HEK293T (cell line): ENCODE results near the gene MYOF.
A peak's percentile ranks its signal among the peaks of the same experiment; 100 is the strongest.
"Not testable (repeated sequence)": the region's sequence is repeated elsewhere in the genome, so short reads cannot be mapped to it uniquely, and the experiment has no call there.

ENCODE experiments used
- CTCF ChIA-PET: fragments of 350-600 bp; formaldehyde crosslinking; extraction: SDS; loops from one replicate; lab custom pipeline; 2021; ENCODE audit warnings: antibody characterized with exemption, inconsistent platforms; lab: Yijun Ruan, JAX
- POLR2A ChIA-PET: fragments of 350-600 bp; formaldehyde crosslinking; extraction: SDS; loops from one replicate; lab custom pipeline; 2020; ENCODE audit warnings: antibody characterized with exemption, inconsistent platforms; lab: Yijun Ruan, JAX
- DNase-seq: peaks from one replicate; pipeline ENCODE4 v3.0.0; 2012; ENCODE audit warnings: mixed read lengths; ENCODE audit errors: extremely low spot score
- ARNT ChIP-seq: fragments of 450-650 bp; IDR thresholded peaks from 2 replicates; pipeline ENCODE4 v1.6.1; 2017; ENCODE audit warnings: mild to moderate bottlenecking
- BHLHE40 ChIP-seq: fragments of 450-650 bp; IDR thresholded peaks from 2 replicates; pipeline ENCODE4 v1.6.1; 2016; ENCODE audit warnings: mild to moderate bottlenecking, moderate library complexity, borderline replicate concordance
- CTBP1 ChIP-seq: fragments of 450-650 bp; IDR thresholded peaks from 2 replicates; pipeline ENCODE4 v1.6.1; 2016; ENCODE audit warnings: borderline replicate concordance
- ELF4 ChIP-seq: fragments of 450-650 bp; IDR thresholded peaks from 2 replicates; pipeline ENCODE4 v1.6.1; 2017; ENCODE audit warnings: antibody characterized with exemption
- FOXA1 ChIP-seq: fragments of 450-650 bp; IDR thresholded peaks from 2 replicates; pipeline ENCODE4 v1.6.1; 2016; ENCODE audit warnings: mild to moderate bottlenecking
- FOXK2 ChIP-seq: fragments of 450-650 bp; IDR thresholded peaks from 2 replicates; pipeline ENCODE4 v1.6.1; 2016; ENCODE audit warnings: mild to moderate bottlenecking
- FOXM1 ChIP-seq: fragments of 450-650 bp; IDR thresholded peaks from 2 replicates; pipeline ENCODE4 v1.6.1; 2017; ENCODE audit warnings: mild to moderate bottlenecking, borderline replicate concordance
- HDGF ChIP-seq: fragments of 450-650 bp; IDR thresholded peaks from 2 replicates; pipeline ENCODE4 v1.6.1; 2017; ENCODE audit warnings: antibody characterized with exemption, borderline replicate concordance
- L3MBTL2 ChIP-seq: fragments of 450-650 bp; conservative IDR thresholded peaks from 2 replicates; pipeline ENCODE4 v1.6.1; 2016; ENCODE audit warnings: mild to moderate bottlenecking
- LEF1 ChIP-seq: fragments of 450-650 bp; IDR thresholded peaks from 2 replicates; pipeline ENCODE4 v1.6.1; 2017; ENCODE audit warnings: mild to moderate bottlenecking, borderline replicate concordance
- NFRKB ChIP-seq: fragments of 450-650 bp; IDR thresholded peaks from 2 replicates; pipeline ENCODE4 v1.6.1; 2016; ENCODE audit warnings: mild to moderate bottlenecking, moderate library complexity
- PKNOX1 ChIP-seq: fragments of 450-650 bp; IDR thresholded peaks from 2 replicates; pipeline ENCODE4 v1.6.1; 2016
- SP1 ChIP-seq: fragments of 450-650 bp; IDR thresholded peaks from 2 replicates; pipeline ENCODE4 v1.6.1; 2017
- SUZ12 ChIP-seq: fragments of 450-650 bp; IDR thresholded peaks from 2 replicates; pipeline ENCODE4 v1.6.1; 2016; ENCODE audit warnings: mild to moderate bottlenecking
- TARDBP ChIP-seq: fragments of 450-650 bp; IDR thresholded peaks from 2 replicates; pipeline ENCODE4 v1.6.1; 2016
- ZNF384 ChIP-seq: fragments of 450-650 bp; IDR thresholded peaks from 2 replicates; pipeline ENCODE4 v1.6.1; 2016

Gene MYOF

GRCh38 chr10:93445978-93446720 lies 36.0 kb downstream of the MYOF start:
- no peak for DNase-seq
- ChIA-PET POLR2A (interaction anchor here (1.3 kb wide), 1 partner anchor 9 kb away, joined by 6 read pairs; no protein-coding TSS in a partner anchor), CTCF (interaction anchor here (0.6 to 0.7 kb wide), 2 partner anchors 45 to 1230 kb away, joined by 3 to 6 read pairs; no protein-coding TSS in a partner anchor)
- TF ChIP-seq TARDBP: no peak
- no peak for TF ChIP-seq SP1
- no peak for TF ChIP-seq CTBP1

DNA sequence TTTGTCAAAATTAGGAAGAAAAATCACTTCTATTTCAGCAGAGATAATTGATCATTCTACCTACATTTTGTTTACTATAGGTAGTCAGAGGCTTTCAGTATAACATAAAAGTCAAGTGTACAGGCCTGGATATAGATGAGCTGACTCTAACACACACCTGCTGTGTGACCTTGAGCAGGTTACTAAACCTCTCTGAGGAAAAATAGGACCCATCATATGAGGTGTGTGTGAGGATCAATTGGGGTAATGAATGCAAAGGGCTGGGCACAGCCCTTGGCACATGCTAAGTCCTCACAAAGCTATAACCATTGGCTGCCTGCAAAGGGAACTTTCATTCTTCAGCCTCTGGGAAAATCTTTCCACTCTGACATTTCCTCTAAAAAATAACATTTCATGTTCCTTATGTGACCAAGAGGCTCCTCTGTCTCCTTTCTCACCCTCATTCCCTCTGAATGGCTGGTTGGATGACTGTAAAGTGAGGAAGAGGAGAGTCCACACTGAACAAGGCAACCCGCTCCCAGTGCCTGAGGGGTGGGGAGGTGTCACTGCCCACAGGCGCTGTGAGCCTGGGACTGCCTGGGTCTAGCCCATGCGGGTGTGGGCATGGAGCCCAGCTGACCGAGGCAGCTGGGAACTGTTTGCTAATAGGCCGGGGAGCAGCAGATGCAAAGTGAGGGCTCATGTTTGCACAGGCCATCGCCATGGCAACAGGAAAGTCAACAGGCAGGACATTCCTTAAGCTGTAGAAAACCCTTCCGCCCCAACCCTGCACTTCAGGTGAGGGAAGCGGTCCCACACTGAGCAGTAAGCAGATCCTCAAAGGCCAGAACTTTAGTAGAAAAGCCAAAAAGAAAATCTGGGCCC lies 36.8 kb downstream of the MYOF start:
- POLR2A ChIA-PET: interaction anchor here (1.3 kb wide), 1 partner anchor 8 kb away, joined by 6 read pairs; no protein-coding TSS in a partner anchor
- peak; percentile 62 for DNase-seq
- TF ChIP-seq HDGF (no peak), ARNT (no peak), PKNOX1 (no peak), L3MBTL2 (no peak), BHLHE40 (no peak), TARDBP (no peak), FOXK2 (no peak), SP1 (no peak), FOXM1 (no peak), CTBP1 (no peak), ELF4 (no peak), NFRKB (no peak), ZNF384 (no peak), FOXA1 (no peak; the same call in 1 of the 2 replicates), LEF1 (no peak), SUZ12 (no peak)
- CTCF ChIA-PET: interaction anchor here (0.6 kb wide), 1 partner anchor 1231 kb away, joined by 3 read pairs; no protein-coding TSS in a partner anchor

DNA sequence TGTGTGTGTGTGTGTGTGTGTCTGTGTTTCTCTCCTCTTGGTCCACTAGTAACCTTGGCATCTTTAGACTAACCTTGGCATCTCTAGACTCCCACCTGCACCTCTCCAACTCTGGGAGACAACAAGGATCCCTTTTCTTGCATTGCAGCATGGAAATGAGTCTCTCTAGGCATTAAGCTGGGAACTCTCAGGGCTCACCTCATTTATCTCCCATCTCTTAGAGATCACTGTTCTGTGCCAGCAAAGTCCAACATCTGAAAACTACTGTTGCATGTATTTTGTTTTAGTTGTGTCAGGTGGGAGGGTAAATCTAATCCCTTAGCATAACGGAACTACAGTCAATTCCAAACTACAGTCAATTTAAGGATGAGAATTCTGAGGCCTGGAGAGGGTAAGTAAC lies 38.7 kb downstream of the MYOF start:
- TF ChIP-seq HDGF (no peak), FOXA1 (no peak), NFRKB (no peak), L3MBTL2 (no peak), ARNT (no peak), ELF4 (no peak), SUZ12 (no peak), ZNF384 (no peak), PKNOX1 (no peak), BHLHE40 (no peak), CTBP1 (no peak), SP1 (no peak), FOXK2 (no peak)
- POLR2A ChIA-PET: interaction anchor here (1.5 kb wide), 1 partner anchor 11 kb away, joined by 3 read pairs; no protein-coding TSS in a partner anchor
- DNase-seq: no peak
- CTCF ChIA-PET: interaction anchor here (0.7 to 1.3 kb wide), 2 partner anchors 38 to 1154 kb away, joined by 3 to 4 read pairs; partner anchors contain the start of gene MYOF

- DNase-seq, POLR2A ChIA-PET: not testable (repeated sequence)
- CTCF ChIA-PET: interaction anchor here (3.2 kb wide), 1 partner anchor 40 kb away, joined by 11 read pairs; the partner anchor contains the start of gene MYOF
Observed at GRCh38 chr10:93442721-93443120, 39.4 kb downstream of the MYOF start.

DNA sequence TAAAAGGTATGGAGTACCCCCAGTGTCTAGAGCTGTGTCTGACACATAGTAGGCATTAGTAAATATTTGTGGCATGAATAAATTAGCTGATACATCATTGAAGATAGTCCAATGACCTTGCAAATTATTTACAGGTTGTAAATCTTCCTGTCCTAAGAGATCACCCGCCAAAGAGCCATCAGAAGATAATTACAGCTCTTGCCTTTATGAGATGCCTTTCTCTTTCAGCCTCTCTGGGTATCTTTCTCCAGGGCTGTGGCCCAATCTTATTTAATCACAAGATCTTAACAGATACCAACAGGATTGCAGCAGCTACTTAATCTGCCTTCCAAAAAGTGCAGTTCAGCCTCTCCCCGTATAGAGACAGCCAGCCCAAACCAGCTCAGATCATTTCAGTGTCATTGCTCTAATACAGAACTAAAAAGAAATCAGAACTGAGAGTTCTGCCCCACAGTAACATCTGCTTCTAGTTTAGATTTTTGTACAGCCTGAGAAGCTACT lies 41.5 kb downstream of the MYOF start:
- ChIA-PET POLR2A (no interaction called here), CTCF (interaction anchor here (0.6 to 3.2 kb wide), 2 partner anchors 38 to 42 kb away, joined by 9 to 11 read pairs; partner anchors contain the start of gene MYOF)
- TF ChIP-seq PKNOX1 (peak; percentile 54), L3MBTL2 (no peak)
- no peak for DNase-seq

DNA sequence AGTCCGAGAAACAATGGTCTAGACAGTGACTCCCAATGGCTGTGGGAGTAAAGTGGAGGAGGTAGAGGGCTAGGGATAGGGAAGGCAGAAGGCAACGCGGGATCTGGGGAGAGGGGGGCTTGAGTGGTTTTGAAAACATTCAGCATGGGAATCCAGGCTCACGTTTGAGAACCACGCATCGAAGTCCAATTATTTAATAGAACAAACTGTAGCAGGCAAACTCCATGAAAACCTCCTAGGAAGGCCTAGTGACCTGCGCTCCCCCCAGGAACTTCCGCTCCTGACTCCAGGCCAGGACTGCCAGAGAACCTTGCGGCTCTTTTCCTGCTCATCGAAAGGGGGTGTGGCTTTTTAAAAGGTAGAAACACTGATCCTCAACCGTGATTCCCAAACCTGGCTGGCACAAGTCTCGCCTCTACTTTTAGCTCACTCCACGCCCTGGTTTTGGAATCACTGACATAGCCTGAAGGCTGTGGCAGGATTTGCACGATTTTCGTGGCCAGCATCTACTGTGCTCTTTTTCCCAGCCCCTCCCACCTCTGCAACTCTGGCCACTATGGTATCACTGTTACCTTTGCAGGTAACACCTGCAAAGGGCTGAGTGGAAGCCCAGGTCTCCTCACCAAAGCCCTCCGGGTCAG lies 43.4 kb downstream of the MYOF start:
- peak; percentile 74 for DNase-seq
- ChIA-PET CTCF (no interaction called here), POLR2A (interaction anchor here (3.2 kb wide), 1 partner anchor 44 kb away, joined by 15 read pairs; the partner anchor contains the start of gene MYOF)
- TF ChIP-seq L3MBTL2 (peak; percentile 39; the same call in 1 of the 2 replicates), CTBP1 (no peak), FOXM1 (peak; percentile 47; the same call in 1 of the 2 replicates)
